HEK293 (cell line): Measurements from ENCODE around the gene QRICH1.

Experiments used
- BCL11A ChIP-seq: fragments of 450-650 bp; formaldehyde crosslinking; IDR thresholded peaks from 2 replicates; pipeline ENCODE4 v1.5.1; 2016; ENCODE audit warnings: low read depth, missing biosample characterization, missing genetic modification characterization
- HOXA7 ChIP-seq: sonication (generic); formaldehyde crosslinking; IDR thresholded peaks from 2 replicates; pipeline ENCODE4 v1.8.1; 2022; ENCODE audit warnings: missing genetic modification reagents, borderline replicate concordance
- KLF10 ChIP-seq: fragments of 450-650 bp; IDR thresholded peaks from 2 replicates; pipeline ENCODE4 v1.5.1; 2018; ENCODE audit warnings: missing biosample characterization, mild to moderate bottlenecking, missing genetic modification characterization
- KLF8 ChIP-seq: fragments of 450-650 bp; formaldehyde crosslinking; IDR thresholded peaks from 2 replicates; pipeline ENCODE4 v1.5.1; 2016; ENCODE audit warnings: missing biosample characterization, missing genetic modification characterization
- SP2 ChIP-seq: fragments of 450-650 bp; formaldehyde crosslinking; IDR thresholded peaks from 2 replicates; pipeline ENCODE4 v1.5.1; 2016; ENCODE audit warnings: missing biosample characterization, missing genetic modification characterization
- WT1 ChIP-seq: fragments of 450-650 bp; formaldehyde crosslinking; IDR thresholded peaks from 2 replicates; pipeline ENCODE4 v1.5.1; 2016; ENCODE audit warnings: missing biosample characterization, missing genetic modification characterization
- ZBTB17 ChIP-seq: fragments of 450-650 bp; formaldehyde crosslinking; IDR thresholded peaks from 2 replicates; pipeline ENCODE4 v1.5.1; 2016; ENCODE audit warnings: missing biosample characterization, missing genetic modification characterization
- ZFHX2 ChIP-seq: fragments of 450-650 bp; formaldehyde crosslinking; conservative IDR thresholded peaks from 2 replicates; pipeline ENCODE4 v1.5.1; 2016; ENCODE audit warnings: missing biosample characterization, missing genetic modification characterization
- ZIC2 ChIP-seq: fragments of 450-650 bp; formaldehyde crosslinking; IDR thresholded peaks from 2 replicates; pipeline ENCODE4 v1.5.1; 2016; ENCODE audit warnings: missing biosample characterization, missing genetic modification characterization
- ZNF148 ChIP-seq: fragments of 450-650 bp; formaldehyde crosslinking; IDR thresholded peaks from 2 replicates; pipeline ENCODE4 v1.5.0; 2017; ENCODE audit warnings: missing biosample characterization, missing genetic modification characterization, borderline replicate concordance
- ZNF324 ChIP-seq: fragments of 450-650 bp; formaldehyde crosslinking; IDR thresholded peaks from 2 replicates; pipeline ENCODE4 v1.5.1; 2016; ENCODE audit warnings: missing biosample characterization, missing genetic modification characterization
- ZNF335 ChIP-seq: fragments of 450-650 bp; formaldehyde crosslinking; conservative IDR thresholded peaks from 2 replicates; pipeline ENCODE4 v1.5.1; 2016; ENCODE audit warnings: missing biosample characterization, missing genetic modification characterization
- ZNF341 ChIP-seq: fragments of 450-650 bp; formaldehyde crosslinking; IDR thresholded peaks from 2 replicates; pipeline ENCODE4; 2016; ENCODE audit warnings: low read depth, missing biosample characterization, missing genetic modification characterization
- ZNF354C ChIP-seq: fragments of 450-650 bp; formaldehyde crosslinking; IDR thresholded peaks from 2 replicates; pipeline ENCODE4 v1.5.1; 2016; ENCODE audit warnings: missing biosample characterization, missing genetic modification characterization, low read depth, borderline replicate concordance
- ZNF426 ChIP-seq: fragments of 450-650 bp; formaldehyde crosslinking; IDR thresholded peaks from 2 replicates; pipeline ENCODE4 v1.5.1; 2017; ENCODE audit warnings: missing biosample characterization, missing genetic modification characterization, mild to moderate bottlenecking, inconsistent platforms, moderate library complexity
- ZNF488 ChIP-seq: fragments of 450-650 bp; formaldehyde crosslinking; IDR thresholded peaks from 2 replicates; pipeline ENCODE4 v1.5.1; 2016; ENCODE audit warnings: missing biosample characterization, missing genetic modification characterization
- ZNF610 ChIP-seq: fragments of 450-650 bp; formaldehyde crosslinking; IDR thresholded peaks from 2 replicates; pipeline ENCODE4 v1.5.1; 2016; ENCODE audit warnings: missing biosample characterization, missing genetic modification characterization, borderline replicate concordance
- ZNF658 ChIP-seq: fragments of 450-650 bp; formaldehyde crosslinking; IDR thresholded peaks from 2 replicates; pipeline ENCODE4; 2016; ENCODE audit warnings: missing biosample characterization, missing genetic modification characterization
- ZNF664 ChIP-seq: fragments of 450-650 bp; formaldehyde crosslinking; IDR thresholded peaks from 2 replicates; pipeline ENCODE4 v1.5.1; 2016; ENCODE audit warnings: missing biosample characterization, missing genetic modification characterization
- ZNF777 ChIP-seq: fragments of 450-650 bp; formaldehyde crosslinking; IDR thresholded peaks from 2 replicates; pipeline ENCODE4 v1.5.1; 2017; ENCODE audit warnings: missing biosample characterization, missing genetic modification characterization, borderline replicate concordance
- ZNF843 ChIP-seq: fragments of 450-650 bp; formaldehyde crosslinking; IDR thresholded peaks from 2 replicates; pipeline ENCODE4 v1.5.1; 2016; ENCODE audit warnings: missing biosample characterization, missing genetic modification characterization
- TF ChIP-seq, protein P1 (sequence below): fragments of 450-650 bp; formaldehyde crosslinking; IDR thresholded peaks from 2 replicates; pipeline ENCODE4 v1.5.1; 2016; ENCODE audit warnings: missing biosample characterization, missing genetic modification characterization
- TF ChIP-seq, protein P2 (sequence below): fragments of 450-650 bp; formaldehyde crosslinking; IDR thresholded peaks from 2 replicates; pipeline ENCODE4 v1.5.1; 2016; ENCODE audit warnings: missing biosample characterization, missing genetic modification characterization
- TF ChIP-seq, protein P3 (sequence below): fragments of 450-650 bp; formaldehyde crosslinking; IDR thresholded peaks from 2 replicates; pipeline ENCODE4 v1.5.1; 2017; ENCODE audit warnings: missing biosample characterization, missing genetic modification characterization

QRICH1 gene

GRCh38 chr3:48989796-48990635 is 103.9 kb downstream of the QRICH1 start, which contains the start of gene P4HTM (continued):
- TF ChIP-seq, protein P1, sequence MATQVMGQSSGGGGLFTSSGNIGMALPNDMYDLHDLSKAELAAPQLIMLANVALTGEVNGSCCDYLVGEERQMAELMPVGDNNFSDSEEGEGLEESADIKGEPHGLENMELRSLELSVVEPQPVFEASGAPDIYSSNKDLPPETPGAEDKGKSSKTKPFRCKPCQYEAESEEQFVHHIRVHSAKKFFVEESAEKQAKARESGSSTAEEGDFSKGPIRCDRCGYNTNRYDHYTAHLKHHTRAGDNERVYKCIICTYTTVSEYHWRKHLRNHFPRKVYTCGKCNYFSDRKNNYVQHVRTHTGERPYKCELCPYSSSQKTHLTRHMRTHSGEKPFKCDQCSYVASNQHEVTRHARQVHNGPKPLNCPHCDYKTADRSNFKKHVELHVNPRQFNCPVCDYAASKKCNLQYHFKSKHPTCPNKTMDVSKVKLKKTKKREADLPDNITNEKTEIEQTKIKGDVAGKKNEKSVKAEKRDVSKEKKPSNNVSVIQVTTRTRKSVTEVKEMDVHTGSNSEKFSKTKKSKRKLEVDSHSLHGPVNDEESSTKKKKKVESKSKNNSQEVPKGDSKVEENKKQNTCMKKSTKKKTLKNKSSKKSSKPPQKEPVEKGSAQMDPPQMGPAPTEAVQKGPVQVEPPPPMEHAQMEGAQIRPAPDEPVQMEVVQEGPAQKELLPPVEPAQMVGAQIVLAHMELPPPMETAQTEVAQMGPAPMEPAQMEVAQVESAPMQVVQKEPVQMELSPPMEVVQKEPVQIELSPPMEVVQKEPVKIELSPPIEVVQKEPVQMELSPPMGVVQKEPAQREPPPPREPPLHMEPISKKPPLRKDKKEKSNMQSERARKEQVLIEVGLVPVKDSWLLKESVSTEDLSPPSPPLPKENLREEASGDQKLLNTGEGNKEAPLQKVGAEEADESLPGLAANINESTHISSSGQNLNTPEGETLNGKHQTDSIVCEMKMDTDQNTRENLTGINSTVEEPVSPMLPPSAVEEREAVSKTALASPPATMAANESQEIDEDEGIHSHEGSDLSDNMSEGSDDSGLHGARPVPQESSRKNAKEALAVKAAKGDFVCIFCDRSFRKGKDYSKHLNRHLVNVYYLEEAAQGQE (tag by site-specific recombination): no peak
- TF ChIP-seq, protein P2, sequence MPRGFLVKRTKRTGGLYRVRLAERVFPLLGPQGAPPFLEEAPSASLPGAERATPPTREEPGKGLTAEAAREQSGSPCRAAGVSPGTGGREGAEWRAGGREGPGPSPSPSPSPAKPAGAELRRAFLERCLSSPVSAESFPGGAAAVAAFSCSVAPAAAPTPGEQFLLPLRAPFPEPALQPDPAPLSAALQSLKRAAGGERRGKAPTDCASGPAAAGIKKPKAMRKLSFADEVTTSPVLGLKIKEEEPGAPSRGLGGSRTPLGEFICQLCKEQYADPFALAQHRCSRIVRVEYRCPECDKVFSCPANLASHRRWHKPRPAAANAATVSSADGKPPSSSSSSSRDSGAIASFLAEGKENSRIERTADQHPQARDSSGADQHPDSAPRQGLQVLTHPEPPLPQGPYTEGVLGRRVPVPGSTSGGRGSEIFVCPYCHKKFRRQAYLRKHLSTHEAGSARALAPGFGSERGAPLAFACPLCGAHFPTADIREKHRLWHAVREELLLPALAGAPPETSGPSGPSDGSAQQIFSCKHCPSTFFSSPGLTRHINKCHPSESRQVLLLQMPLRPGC (tag by site-specific recombination): 0 out of 2 replicates have a peak, but pooled peaks have one; percentile 38
- TF ChIP-seq HOXA7 (CRISPR knock-in tag): no peak
- TF ChIP-seq ZNF335 (tag by site-specific recombination): peak; percentile 92
- TF ChIP-seq ZNF610: no peak
- TF ChIP-seq ZNF777 (tag by site-specific recombination): 0 out of 2 replicates have a peak, but pooled peaks have one; percentile 23
- TF ChIP-seq ZNF354C (tag by site-specific recombination): no peak
- TF ChIP-seq WT1 (tag by site-specific recombination): 0 out of 2 replicates have a peak, but pooled peaks have one; percentile 39
- no peak for TF ChIP-seq BCL11A
- 0 out of 2 replicates have a peak, but pooled peaks have one; percentile 28 for TF ChIP-seq ZNF843 (tag by site-specific recombination)
- no peak for TF ChIP-seq ZNF658 (tag by site-specific recombination)
- 0 out of 2 replicates have a peak, but pooled peaks have one; percentile 31 for TF ChIP-seq ZIC2 (tag by site-specific recombination)
- peak; percentile 77 for TF ChIP-seq ZBTB17 (tag by site-specific recombination)
- peak; percentile 81 for TF ChIP-seq KLF10 (tag by site-specific recombination)
- TF ChIP-seq, protein P3, sequence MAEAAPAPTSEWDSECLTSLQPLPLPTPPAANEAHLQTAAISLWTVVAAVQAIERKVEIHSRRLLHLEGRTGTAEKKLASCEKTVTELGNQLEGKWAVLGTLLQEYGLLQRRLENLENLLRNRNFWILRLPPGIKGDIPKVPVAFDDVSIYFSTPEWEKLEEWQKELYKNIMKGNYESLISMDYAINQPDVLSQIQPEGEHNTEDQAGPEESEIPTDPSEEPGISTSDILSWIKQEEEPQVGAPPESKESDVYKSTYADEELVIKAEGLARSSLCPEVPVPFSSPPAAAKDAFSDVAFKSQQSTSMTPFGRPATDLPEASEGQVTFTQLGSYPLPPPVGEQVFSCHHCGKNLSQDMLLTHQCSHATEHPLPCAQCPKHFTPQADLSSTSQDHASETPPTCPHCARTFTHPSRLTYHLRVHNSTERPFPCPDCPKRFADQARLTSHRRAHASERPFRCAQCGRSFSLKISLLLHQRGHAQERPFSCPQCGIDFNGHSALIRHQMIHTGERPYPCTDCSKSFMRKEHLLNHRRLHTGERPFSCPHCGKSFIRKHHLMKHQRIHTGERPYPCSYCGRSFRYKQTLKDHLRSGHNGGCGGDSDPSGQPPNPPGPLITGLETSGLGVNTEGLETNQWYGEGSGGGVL (tag by site-specific recombination): peak; percentile 59
- TF ChIP-seq ZNF426 (tag by site-specific recombination): no peak
- peak; percentile 50; the same call in 1 of the 2 replicates for TF ChIP-seq ZNF324 (tag by site-specific recombination)
- TF ChIP-seq ZNF664 (tag by site-specific recombination): no peak
- TF ChIP-seq SP2 (tag by site-specific recombination): 0 out of 2 replicates have a peak, but pooled peaks have one; percentile 15
- peak; percentile 66 for TF ChIP-seq KLF8 (tag by site-specific recombination)
- TF ChIP-seq ZNF148 (tag by site-specific recombination): no peak
- 0 out of 2 replicates have a peak, but pooled peaks have one; percentile 9 for TF ChIP-seq ZNF341
- TF ChIP-seq ZFHX2 (tag by site-specific recombination): peak; percentile 96
- no peak for TF ChIP-seq ZNF488
